Measurements from ENCODE around the gene TRIP13.
"Not testable (repeated sequence)": the region's sequence is repeated elsewhere in the genome, so short reads cannot be mapped to it uniquely, and the experiment has no call there.

TRIP13 gene

DNA sequence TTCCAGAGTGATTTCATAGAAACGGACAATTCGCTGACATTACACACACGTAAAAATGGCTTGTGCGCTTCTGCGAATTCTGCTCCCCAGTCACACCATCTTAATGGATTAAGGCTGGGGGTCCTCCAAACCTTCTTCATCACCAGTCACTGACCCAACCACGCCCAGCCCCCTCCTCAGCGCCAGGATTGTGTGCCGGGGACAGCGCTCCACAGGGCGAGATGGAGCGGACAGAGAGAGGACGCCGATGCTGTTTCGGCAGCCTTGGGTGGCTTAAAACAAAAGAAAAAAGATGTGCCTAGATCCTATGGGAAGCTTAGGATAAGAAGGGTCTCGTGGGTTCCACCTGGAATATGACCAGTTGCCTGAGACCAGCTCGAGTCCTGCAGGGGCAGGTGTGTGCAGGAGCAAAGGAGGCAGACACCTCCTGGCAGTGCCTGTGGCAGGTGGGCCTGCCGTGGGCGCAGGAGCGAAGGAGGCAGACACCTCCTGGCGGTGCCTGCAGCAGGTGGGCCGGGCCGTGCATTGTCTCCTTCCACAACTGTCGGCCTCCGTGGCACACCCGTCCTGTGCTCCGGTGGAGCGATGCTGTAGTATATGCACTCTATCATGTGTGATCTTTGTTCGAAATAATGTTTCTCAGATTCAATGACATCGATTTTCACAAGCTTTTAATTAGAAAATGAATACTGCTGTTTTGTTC, 20.9 kb upstream of the TRIP13 start:
- DNase-seq (ENCODE audit: low read depth): no peak
- TF ChIP-seq, protein P1, sequence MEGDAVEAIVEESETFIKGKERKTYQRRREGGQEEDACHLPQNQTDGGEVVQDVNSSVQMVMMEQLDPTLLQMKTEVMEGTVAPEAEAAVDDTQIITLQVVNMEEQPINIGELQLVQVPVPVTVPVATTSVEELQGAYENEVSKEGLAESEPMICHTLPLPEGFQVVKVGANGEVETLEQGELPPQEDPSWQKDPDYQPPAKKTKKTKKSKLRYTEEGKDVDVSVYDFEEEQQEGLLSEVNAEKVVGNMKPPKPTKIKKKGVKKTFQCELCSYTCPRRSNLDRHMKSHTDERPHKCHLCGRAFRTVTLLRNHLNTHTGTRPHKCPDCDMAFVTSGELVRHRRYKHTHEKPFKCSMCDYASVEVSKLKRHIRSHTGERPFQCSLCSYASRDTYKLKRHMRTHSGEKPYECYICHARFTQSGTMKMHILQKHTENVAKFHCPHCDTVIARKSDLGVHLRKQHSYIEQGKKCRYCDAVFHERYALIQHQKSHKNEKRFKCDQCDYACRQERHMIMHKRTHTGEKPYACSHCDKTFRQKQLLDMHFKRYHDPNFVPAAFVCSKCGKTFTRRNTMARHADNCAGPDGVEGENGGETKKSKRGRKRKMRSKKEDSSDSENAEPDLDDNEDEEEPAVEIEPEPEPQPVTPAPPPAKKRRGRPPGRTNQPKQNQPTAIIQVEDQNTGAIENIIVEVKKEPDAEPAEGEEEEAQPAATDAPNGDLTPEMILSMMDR (IDR thresholded peaks at IDR 0.05; ENCODE audit: low read depth, low read length, missing control alignments): no peak
- in situ Hi-C loops (cut with HindIII; ENCODE audit: low sequenced_read_pairs): no loop called here
- H3K4me3 ChIP-seq (ENCODE audit: low read depth, low read length): no peak overlapping the region

GRCh38 chr5:872301-872700, 20.4 kb upstream of the TRIP13 start:
- no peak for DNase-seq (ENCODE audit: low read depth)
- no peak overlapping the region for H3K4me3 ChIP-seq (ENCODE audit: low read depth, low read length)
- TF ChIP-seq, protein P1 (IDR thresholded peaks at IDR 0.05; ENCODE audit: low read depth, low read length, missing control alignments): no peak
- in situ Hi-C loops (cut with HindIII; ENCODE audit: low sequenced_read_pairs): no loop called here

- TF ChIP-seq, protein P1 (IDR thresholded peaks at IDR 0.05; ENCODE audit: low read depth, low read length, missing control alignments): no peak
- in situ Hi-C loops (cut with HindIII; ENCODE audit: low sequenced_read_pairs): no loop called here
- DNase-seq (ENCODE audit: low read depth): no peak
- no peak overlapping the region for H3K4me3 ChIP-seq (ENCODE audit: low read depth, low read length)
Observed at GRCh38 chr5:873328-873727, 19.4 kb upstream of the TRIP13 start.

DNA sequence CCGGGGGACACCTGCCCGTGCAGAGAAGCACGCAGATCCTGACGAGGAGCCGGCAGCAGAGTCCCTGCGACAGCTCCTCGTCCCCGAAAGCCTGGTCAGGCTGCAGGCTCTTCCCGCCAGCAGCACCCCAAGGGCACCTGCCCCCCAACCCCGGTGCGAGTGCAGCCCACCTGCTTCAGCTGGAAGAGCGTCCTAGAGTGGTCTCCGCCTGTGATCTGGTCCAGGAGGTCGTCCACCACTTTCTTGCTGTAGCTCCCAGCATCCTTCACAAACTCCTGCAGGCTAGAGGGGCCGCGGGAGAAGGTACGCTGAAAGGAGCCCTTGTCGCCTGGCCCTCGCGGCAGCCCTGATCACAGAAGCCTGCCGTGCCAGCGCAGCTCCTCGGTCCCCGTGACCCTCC, 16.8 kb upstream of the TRIP13 start:
- TF ChIP-seq, protein P1 (IDR thresholded peaks at IDR 0.05; ENCODE audit: low read depth, low read length, missing control alignments): no peak
- in situ Hi-C loops (cut with HindIII; ENCODE audit: low sequenced_read_pairs): no loop called here
- DNase-seq (ENCODE audit: low read depth): no peak
- no peak overlapping the region for H3K4me3 ChIP-seq (ENCODE audit: low read depth, low read length)

DNA sequence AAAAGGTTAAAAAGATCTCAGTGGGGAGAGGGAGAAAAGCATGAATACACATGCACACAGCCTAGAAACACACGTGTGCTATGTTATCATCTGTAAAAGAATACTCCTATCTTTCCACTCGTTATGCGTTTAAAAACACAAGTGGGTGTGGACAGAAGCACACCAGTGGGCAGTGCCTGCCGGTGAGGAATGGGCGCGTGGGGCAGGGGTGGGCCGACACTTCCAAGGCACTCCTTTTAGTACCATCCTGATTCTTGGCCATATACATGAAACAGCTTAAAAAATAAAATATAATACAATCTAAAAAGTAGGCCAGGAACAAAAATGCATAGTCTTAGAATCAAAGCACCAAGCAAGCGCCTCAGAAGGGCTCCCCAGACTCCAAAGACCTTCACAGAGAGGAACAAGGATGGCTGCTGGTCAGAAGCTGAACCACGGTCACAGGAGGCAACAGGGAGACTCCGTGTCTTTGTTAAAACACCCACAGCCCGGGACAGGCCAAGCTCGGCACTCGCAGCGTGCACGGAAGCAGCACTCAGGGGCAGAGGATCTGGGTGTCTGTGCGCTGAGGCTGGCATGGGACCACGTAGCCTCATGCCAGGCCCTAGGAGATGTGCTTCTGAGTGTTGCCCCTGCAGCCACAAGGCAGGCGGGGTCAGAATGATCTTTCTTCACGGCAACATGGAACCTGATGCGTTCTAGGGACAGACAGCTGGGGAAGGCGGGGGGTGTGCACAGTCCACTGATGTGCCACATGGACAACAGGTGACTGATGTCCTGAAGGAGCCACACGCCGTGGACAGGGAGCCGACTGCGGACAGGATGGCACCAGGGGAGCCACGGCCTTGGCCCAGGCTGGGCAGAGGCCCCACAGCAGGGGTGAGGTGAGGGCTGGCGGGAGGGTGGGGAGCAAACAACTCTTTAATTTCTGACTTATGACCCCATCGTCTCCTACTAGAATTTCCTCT, 16.0 kb upstream of the TRIP13 start:
- TF ChIP-seq, protein P1 (IDR thresholded peaks at IDR 0.05; ENCODE audit: low read depth, low read length, missing control alignments): no peak
- H3K4me3 ChIP-seq (ENCODE audit: low read depth, low read length): no peak overlapping the region
- in situ Hi-C loops (cut with HindIII; ENCODE audit: low sequenced_read_pairs): no loop called here
- no peak for DNase-seq (ENCODE audit: low read depth)

DNA sequence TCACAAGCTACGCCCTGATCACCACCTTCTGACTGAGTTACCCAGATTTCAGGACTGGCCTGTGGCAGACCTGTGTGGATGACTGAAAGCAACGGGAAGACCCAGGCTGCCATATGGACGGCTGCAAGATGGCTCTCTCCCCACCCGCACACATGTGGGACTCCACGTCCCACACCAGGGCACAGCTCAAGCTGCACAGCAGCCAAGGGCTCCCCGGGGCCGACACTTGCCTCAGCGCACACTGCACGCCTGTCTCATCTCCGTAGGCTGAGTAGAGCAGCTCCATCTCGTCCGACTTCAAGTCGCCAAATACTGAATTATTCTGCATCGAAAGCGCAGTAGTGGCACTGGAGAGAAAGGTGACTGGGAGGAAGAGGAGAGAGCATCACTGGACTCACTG, 14.6 kb upstream of the TRIP13 start:
- no peak for DNase-seq (ENCODE audit: low read depth)
- in situ Hi-C loops (cut with HindIII; ENCODE audit: low sequenced_read_pairs): no loop called here
- TF ChIP-seq, protein P1 (IDR thresholded peaks at IDR 0.05; ENCODE audit: low read depth, low read length, missing control alignments): no peak
- no peak overlapping the region for H3K4me3 ChIP-seq (ENCODE audit: low read depth, low read length)

DNA sequence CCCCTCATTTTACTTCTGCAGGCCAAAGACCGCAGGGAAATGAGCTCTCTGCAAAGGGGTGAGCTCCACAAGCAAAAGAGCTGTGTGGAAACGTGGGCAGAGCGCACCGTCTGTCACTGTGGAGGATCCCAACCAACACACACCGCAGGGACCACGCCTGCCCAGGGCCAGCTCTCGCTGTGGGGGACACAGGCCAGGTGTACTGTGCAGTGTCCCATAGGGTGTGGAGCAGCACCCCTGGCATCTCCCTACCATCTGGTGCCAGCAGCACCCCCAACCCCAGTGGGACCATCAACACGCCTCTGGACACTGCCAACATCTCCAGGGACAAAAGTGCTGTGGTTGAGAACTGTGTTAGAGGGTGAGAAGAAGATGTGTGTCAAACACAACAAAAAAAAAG, 14.0 kb upstream of the TRIP13 start:
- H3K4me3 ChIP-seq (ENCODE audit: low read depth, low read length); in situ Hi-C loops (cut with HindIII; ENCODE audit: low sequenced_read_pairs); DNase-seq (ENCODE audit: low read depth): not testable (repeated sequence)

Measured in astrocyte of the cerebellum (primary cell).